ENCODE results near the gene CHRNB4. TPM values are rescaled to one million over a fixed set of nuclear protein-coding genes. Genes with fewer than 3 reads are reported as not detected.

Gene CHRNB4
- total RNA-seq, 1 donor: not detected

DNA sequence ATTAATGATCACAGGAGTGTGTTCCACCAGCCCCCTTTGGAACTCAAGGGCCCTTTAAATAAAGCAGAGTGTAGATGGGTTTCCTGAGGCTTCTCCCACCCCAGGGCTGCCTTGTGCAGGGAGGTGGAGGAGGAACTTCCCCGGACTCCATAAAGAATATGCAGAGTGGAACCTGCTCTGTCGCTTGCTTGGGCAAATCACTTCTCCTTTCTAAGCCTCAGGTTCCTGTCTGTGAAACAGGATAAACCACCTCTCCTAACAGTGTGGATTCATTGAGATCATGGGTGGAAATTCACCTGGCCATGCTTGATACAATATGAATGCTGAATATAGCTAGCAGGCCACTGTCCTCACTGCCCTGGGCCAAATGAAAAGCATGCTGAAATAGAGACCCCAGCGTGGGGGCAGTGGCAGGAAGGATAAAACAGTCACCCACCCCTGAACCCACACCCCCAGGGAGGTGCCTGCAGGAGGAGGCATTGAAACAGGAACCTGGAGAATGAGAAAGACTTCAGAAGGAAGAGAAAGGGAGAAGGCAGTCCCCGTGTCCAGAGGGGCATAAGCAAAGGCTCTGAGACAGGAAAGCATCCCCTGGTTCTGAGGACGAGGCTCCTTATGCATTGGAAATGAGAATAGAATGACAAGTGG is 41.1 kb upstream of the CHRNB4 start:
- DNase-seq (ENCODE audit: low read depth): no peak
- H3K4me3 ChIP-seq (ENCODE audit: low read depth, low read length): no peak overlapping the region
- TF ChIP-seq, protein P1, sequence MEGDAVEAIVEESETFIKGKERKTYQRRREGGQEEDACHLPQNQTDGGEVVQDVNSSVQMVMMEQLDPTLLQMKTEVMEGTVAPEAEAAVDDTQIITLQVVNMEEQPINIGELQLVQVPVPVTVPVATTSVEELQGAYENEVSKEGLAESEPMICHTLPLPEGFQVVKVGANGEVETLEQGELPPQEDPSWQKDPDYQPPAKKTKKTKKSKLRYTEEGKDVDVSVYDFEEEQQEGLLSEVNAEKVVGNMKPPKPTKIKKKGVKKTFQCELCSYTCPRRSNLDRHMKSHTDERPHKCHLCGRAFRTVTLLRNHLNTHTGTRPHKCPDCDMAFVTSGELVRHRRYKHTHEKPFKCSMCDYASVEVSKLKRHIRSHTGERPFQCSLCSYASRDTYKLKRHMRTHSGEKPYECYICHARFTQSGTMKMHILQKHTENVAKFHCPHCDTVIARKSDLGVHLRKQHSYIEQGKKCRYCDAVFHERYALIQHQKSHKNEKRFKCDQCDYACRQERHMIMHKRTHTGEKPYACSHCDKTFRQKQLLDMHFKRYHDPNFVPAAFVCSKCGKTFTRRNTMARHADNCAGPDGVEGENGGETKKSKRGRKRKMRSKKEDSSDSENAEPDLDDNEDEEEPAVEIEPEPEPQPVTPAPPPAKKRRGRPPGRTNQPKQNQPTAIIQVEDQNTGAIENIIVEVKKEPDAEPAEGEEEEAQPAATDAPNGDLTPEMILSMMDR (IDR thresholded peaks at IDR 0.05; ENCODE audit: insufficient read depth, low read depth, low read length): no peak

DNA sequence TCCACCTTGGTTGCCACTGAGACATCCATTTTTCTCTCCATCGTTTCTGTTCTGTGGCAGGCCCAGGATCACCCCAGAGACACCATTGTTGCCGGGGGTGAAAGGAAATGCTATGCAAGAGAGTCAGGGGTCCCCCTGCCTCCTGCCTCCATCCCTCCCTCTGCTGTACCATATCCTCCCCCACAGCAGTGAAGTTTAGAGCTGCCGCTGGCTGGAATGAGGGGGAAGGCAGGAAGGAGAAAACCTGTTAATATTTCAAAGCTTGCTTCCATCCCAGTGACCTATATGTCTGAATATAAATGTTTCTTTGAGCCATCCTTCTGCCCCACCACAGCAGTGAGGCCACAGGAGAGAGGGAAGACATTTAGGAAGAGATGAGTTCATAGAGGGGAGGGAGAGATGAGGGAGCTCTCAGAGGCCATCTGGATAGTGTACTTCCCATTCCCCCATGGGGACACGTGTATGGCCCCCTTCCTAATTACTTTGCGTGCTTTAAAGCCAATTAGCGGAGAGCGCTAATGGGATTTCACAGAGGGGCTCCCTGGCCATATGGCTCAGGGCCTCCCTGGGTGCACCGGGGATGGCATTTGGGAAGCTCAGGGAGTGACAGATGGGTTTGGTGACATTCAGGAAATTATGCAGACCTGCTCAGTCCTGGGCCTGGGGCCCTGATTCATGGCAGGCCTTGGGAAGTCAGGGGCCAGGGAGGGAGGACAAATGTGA is 40.4 kb upstream of the CHRNB4 start:
- no peak overlapping the region for H3K4me3 ChIP-seq (ENCODE audit: low read depth, low read length)
- DNase-seq (ENCODE audit: low read depth): no peak
- TF ChIP-seq, protein P1 (IDR thresholded peaks at IDR 0.05; ENCODE audit: insufficient read depth, low read depth, low read length): no peak

DNA sequence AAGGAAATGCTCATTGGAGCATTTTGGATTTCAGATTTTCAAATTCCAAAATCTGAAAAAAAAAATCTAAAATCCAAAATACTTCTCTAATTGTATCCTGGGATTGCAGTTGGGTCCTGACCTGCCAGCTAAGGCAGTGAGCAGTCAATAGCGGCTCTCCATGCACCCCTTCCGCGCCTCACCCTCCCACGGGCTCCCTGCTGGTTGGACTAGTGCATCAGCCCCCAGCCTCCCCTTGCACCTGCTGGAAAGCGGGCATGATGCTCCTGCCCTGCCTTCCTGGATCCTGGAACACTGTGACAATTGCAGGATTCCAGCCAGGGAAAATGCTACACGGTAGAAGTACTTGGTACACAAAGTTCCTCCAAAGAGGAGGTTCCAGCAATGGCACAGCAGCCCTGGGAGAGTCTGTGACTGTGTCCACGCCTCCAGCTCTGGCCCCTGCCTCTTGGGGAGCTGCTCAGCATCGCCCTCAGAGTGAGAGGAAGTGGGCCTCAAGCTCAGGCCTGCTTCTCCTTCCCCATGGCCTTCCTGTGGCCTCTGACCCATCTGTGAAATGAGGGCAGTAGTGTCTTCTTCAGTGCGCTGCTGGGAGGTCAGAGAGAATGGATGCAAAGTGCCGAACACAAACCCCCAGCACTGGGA is 39.5 kb upstream of the CHRNB4 start:
- no peak overlapping the region for H3K4me3 ChIP-seq (ENCODE audit: low read depth, low read length)
- no peak for DNase-seq (ENCODE audit: low read depth)
- TF ChIP-seq, protein P1 (IDR thresholded peaks at IDR 0.05; ENCODE audit: insufficient read depth, low read depth, low read length): no peak

DNA sequence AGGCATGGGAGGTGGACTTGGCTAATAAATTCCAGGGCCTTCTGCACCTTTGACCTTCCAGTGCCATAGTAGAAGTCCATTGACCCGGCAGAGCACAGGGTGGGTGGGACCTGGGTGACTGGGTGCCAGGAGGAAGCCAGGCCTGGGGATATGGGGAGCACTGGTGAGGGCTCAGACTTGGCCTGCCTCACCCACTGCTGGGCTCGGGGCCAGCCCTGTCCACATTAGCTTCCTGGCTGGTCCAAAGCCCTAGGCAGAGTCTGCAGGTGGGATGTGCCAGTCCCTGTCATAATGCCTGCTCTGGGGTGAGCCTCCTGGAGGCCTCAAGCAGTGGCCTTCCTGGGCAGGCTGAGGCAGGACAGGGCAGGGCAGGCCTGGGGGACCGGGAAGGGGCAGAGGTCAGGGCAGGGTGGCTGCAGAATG is 38.1 kb upstream of the CHRNB4 start:
- TF ChIP-seq, protein P1 (IDR thresholded peaks at IDR 0.05; ENCODE audit: insufficient read depth, low read depth, low read length): no peak
- no peak overlapping the region for H3K4me3 ChIP-seq (ENCODE audit: low read depth, low read length)
- no peak for DNase-seq (ENCODE audit: low read depth)

DNA sequence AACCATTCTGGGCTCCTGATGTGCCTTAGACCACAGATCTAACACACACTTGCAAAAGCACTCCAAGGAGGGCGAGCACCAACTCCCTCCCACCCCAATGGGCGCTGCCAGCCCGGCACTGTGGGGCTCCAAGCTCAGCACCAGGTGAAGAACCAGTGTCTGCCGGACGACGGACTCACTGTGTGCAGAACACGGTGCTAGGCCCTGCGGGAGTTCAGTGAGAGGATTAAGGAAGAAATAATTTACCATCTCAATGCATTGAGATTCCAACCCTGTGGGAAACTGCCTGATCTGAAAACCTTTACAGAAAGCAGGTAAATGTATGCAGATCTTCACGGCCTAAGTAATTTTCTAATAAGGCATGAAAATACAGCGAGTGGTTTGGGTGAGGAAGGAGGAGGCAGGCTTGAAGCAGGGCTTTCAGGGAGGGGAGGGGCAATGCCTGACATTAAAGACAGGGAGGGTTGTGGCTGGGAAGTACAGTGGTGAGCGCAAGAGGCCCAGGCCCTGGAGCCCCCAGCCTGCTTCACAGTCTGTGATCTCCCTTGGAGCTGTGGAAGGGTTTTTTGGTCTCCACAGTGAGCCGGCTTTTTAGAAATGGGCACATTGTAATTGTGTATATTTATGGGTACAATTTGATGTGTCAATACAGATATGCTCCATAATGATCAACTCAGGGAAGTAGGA is 35.6 kb upstream of the CHRNB4 start:
- DNase-seq (ENCODE audit: low read depth): no peak
- H3K4me3 ChIP-seq (ENCODE audit: low read depth, low read length): no peak overlapping the region
- TF ChIP-seq, protein P1 (IDR thresholded peaks at IDR 0.05; ENCODE audit: insufficient read depth, low read depth, low read length): no peak

DNA sequence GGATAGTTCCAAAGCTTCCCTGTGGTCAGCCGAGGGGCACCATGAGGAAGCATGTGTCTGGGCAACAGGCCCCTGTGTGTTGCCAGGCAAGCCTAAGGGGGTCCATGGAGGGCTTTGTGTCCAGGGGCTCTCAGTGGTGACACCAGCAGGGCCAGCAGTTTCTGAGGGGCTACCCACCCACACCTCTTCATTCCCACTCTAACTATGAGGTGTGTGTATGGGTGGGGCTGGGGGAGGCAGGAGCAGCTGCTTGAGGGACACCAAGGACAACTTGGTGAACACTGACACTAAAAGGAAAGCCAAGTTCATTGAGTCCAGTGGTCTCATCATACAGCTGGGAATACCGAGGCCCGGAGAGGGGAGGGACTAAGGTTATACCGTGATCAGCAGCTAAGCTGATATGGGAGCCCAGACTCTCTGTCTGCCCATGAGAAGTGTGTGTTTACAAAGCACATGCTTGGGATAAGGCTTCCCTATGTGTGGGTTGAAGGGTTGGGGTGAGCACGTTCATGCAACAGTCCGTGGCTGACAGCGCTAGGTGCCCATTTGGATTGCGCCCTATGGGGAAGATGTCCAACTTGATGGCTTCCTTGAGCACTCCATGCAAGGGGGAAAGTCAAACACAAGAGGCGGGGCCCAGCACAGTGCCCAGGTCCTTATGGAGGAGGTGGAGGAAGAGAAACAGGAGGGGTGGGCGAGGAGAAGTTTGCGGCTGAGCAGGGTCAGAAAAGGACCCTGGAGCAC is 34.8 kb upstream of the CHRNB4 start:
- H3K4me3 ChIP-seq (ENCODE audit: low read depth, low read length): no peak overlapping the region
- TF ChIP-seq, protein P1 (IDR thresholded peaks at IDR 0.05; ENCODE audit: insufficient read depth, low read depth, low read length): no peak
- no peak for DNase-seq (ENCODE audit: low read depth)
